SH-SY5Y (cell line): Measurements from ENCODE around the gene RNF4.

Source experiments
- GATA2 ChIP-seq: IDR thresholded peaks from 2 replicates; pipeline ENCODE4 v1.6.1; 2011; ENCODE audit warnings: mild to moderate bottlenecking, low read depth, low read length
- GATA3 ChIP-seq: IDR thresholded peaks from 2 replicates; pipeline ENCODE4 v1.6.1; 2011; ENCODE audit warnings: low read depth, mild to moderate bottlenecking, low read length, moderate library complexity

GRCh38 chr4:2451821-2452785, 16.8 kb upstream of the RNF4 start:
- TF ChIP-seq GATA2 = no peak
- TF ChIP-seq GATA3 = no peak
